ENCODE results near the gene CCDC34. TPM values are rescaled to one million over a fixed set of nuclear protein-coding genes. Genes with fewer than 3 reads are reported as not detected.

The CCDC34 gene
- total RNA-seq, 1 donor from 2014 or later = 4.8 TPM

DNA sequence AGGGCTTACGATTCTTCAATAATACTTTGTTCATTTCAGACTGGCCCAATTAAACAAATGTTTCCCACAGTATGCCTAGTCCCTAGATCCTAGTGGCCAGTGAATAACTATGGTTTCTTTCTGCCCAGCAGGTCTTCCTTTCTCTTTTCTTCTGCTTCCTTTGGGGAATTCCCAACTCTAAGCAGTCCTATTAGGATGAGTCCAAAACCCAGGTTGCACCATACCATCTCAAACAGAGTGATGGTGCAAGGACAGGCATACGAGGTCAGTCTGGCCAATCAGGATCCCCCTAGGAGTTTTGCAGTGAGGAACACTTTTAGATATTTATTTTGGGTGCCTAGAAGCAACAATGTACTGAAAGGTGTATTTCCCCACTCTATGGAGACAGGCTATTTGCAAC is 41.4 kb upstream of the CCDC34 start:
- TF ChIP-seq, protein P1, sequence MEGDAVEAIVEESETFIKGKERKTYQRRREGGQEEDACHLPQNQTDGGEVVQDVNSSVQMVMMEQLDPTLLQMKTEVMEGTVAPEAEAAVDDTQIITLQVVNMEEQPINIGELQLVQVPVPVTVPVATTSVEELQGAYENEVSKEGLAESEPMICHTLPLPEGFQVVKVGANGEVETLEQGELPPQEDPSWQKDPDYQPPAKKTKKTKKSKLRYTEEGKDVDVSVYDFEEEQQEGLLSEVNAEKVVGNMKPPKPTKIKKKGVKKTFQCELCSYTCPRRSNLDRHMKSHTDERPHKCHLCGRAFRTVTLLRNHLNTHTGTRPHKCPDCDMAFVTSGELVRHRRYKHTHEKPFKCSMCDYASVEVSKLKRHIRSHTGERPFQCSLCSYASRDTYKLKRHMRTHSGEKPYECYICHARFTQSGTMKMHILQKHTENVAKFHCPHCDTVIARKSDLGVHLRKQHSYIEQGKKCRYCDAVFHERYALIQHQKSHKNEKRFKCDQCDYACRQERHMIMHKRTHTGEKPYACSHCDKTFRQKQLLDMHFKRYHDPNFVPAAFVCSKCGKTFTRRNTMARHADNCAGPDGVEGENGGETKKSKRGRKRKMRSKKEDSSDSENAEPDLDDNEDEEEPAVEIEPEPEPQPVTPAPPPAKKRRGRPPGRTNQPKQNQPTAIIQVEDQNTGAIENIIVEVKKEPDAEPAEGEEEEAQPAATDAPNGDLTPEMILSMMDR (IDR thresholded peaks at IDR 0.05) = no peak
- peaks cover 8% of the 10 kb centered on the region for H3K36me3 Mint-ChIP-seq (ENCODE audit: unreplicated experiment)
- H3K9me3 Mint-ChIP-seq (ENCODE audit: unreplicated experiment) = no peaks in the 10 kb centered on the region
- no peak for DNase-seq (ENCODE audit: extremely low spot score, unreplicated experiment)
- H3K27ac Mint-ChIP-seq (ENCODE audit: unreplicated experiment) = no peak overlapping the region
- no peaks in the 10 kb centered on the region for H3K27me3 Mint-ChIP-seq (ENCODE audit: unreplicated experiment)
- H3K4me3 Mint-ChIP-seq (ENCODE audit: unreplicated experiment) = no peak overlapping the region
- peaks cover 22% of the 10 kb centered on the region for H3K4me1 Mint-ChIP-seq (ENCODE audit: unreplicated experiment)

- TF ChIP-seq, protein P1 (IDR thresholded peaks at IDR 0.05) = no peak
- no peak overlapping the region for H3K4me3 Mint-ChIP-seq (ENCODE audit: unreplicated experiment)
These were observed 40.2 kb upstream of the CCDC34 start for GRCh38 chr11:27403195-27403594.

DNA sequence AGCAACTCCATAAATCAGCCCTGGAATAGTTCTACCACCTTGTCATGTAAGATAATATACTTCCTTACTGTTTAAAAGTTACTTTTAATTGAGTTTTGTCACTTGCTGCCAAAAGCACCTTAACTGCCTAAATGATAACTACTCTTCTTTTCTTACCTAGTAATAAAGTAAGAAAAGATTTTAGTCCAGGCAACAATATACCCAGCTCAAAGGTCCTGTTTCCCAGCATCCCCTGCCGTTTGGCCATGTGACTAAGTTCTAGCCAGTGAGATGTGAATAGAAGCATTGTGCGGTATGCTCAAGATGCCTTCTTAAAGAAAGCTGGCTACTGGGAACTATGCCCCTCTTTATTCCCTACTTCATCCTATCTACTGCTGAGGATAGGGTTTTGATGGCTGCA is 39.4 kb upstream of the CCDC34 start:
- Mint-ChIP-seq H3K4me1 (ENCODE audit: unreplicated experiment) (peaks cover 21% of the 10 kb centered on the region), H3K9me3 (ENCODE audit: unreplicated experiment) (no peaks in the 10 kb centered on the region), H3K4me3 (ENCODE audit: unreplicated experiment) (no peak overlapping the region), H3K36me3 (ENCODE audit: unreplicated experiment) (peaks cover 2% of the 10 kb centered on the region), H3K27me3 (ENCODE audit: unreplicated experiment) (no peaks in the 10 kb centered on the region), H3K27ac (ENCODE audit: unreplicated experiment) (no peak overlapping the region)
- TF ChIP-seq, protein P1 (IDR thresholded peaks at IDR 0.05) = no peak
- no peak for DNase-seq (ENCODE audit: extremely low spot score, unreplicated experiment)

More at GRCh38 chr11:27403195-27403594, 40.2 kb upstream of the CCDC34 start:
- peaks cover 2% of the 10 kb centered on the region for H3K36me3 Mint-ChIP-seq (ENCODE audit: unreplicated experiment)
- no peak for DNase-seq (ENCODE audit: extremely low spot score, unreplicated experiment)
- no peak overlapping the region for H3K27ac Mint-ChIP-seq (ENCODE audit: unreplicated experiment)
- H3K27me3 Mint-ChIP-seq (ENCODE audit: unreplicated experiment) = no peaks in the 10 kb centered on the region
- H3K9me3 Mint-ChIP-seq (ENCODE audit: unreplicated experiment) = no peaks in the 10 kb centered on the region
- H3K4me1 Mint-ChIP-seq (ENCODE audit: unreplicated experiment) = peaks cover 16% of the 10 kb centered on the region

GRCh38 chr11:27401833-27402316 is 38.9 kb upstream of the CCDC34 start:
- Mint-ChIP-seq H3K4me1 (ENCODE audit: unreplicated experiment) (peaks cover 27% of the 10 kb centered on the region), H3K9me3 (ENCODE audit: unreplicated experiment) (no peaks in the 10 kb centered on the region), H3K27ac (ENCODE audit: unreplicated experiment) (no peak overlapping the region), H3K4me3 (ENCODE audit: unreplicated experiment) (no peak overlapping the region), H3K36me3 (ENCODE audit: unreplicated experiment) (peaks cover 2% of the 10 kb centered on the region), H3K27me3 (ENCODE audit: unreplicated experiment) (no peaks in the 10 kb centered on the region)
- TF ChIP-seq, protein P1 (IDR thresholded peaks at IDR 0.05) = no peak
- no peak for DNase-seq (ENCODE audit: extremely low spot score, unreplicated experiment)

GRCh38 chr11:27401280-27401832 is 38.3 kb upstream of the CCDC34 start:
- H3K4me3 Mint-ChIP-seq (ENCODE audit: unreplicated experiment) = no peak overlapping the region
- H3K27ac Mint-ChIP-seq (ENCODE audit: unreplicated experiment) = no peak overlapping the region
- TF ChIP-seq, protein P1 (IDR thresholded peaks at IDR 0.05) = no peak
- H3K4me1 Mint-ChIP-seq (ENCODE audit: unreplicated experiment) = peaks cover 31% of the 10 kb centered on the region
- no peaks in the 10 kb centered on the region for H3K36me3 Mint-ChIP-seq (ENCODE audit: unreplicated experiment)
- H3K27me3 Mint-ChIP-seq (ENCODE audit: unreplicated experiment) = no peaks in the 10 kb centered on the region
- no peak for DNase-seq (ENCODE audit: extremely low spot score, unreplicated experiment)
- no peaks in the 10 kb centered on the region for H3K9me3 Mint-ChIP-seq (ENCODE audit: unreplicated experiment)
